ENCODE measurements around the gene GPC6.

The GPC6 gene

DNA sequence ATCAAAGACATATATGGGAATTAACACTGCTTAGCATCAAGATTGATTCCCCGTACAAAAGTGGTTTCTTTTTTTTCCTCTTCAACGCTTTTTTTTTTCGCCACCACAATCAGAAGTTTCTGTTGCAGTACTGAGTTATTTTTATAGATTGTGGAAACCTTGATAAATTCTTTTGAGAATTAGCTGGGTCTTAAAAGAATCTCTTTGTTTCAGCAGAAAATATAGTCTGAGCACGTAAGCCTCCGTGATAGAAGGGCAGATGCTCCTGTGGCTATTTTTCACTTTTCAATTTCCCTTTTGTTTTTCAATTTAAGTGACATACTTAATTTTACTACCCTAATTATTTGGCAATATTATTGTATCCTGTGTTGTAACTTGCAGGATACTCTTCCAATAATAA is 721.0 kb downstream of the GPC6 start (continued):
- TF ChIP-seq ZNF624 (tag by site-specific recombination; IDR thresholded peaks at IDR 0.05) (no peak), ZNF248 (tag by site-specific recombination; IDR thresholded peaks at IDR 0.05) (no peak), SP7 (tag by site-specific recombination; IDR thresholded peaks at IDR 0.05) (no peak), ZNF664 (tag by site-specific recombination; IDR thresholded peaks at IDR 0.05) (no peak)
- TF ChIP-seq, protein P1, sequence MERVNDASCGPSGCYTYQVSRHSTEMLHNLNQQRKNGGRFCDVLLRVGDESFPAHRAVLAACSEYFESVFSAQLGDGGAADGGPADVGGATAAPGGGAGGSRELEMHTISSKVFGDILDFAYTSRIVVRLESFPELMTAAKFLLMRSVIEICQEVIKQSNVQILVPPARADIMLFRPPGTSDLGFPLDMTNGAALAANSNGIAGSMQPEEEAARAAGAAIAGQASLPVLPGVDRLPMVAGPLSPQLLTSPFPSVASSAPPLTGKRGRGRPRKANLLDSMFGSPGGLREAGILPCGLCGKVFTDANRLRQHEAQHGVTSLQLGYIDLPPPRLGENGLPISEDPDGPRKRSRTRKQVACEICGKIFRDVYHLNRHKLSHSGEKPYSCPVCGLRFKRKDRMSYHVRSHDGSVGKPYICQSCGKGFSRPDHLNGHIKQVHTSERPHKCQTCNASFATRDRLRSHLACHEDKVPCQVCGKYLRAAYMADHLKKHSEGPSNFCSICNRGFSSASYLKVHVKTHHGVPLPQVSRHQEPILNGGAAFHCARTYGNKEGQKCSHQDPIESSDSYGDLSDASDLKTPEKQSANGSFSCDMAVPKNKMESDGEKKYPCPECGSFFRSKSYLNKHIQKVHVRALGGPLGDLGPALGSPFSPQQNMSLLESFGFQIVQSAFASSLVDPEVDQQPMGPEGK (tag by site-specific recombination; IDR thresholded peaks at IDR 0.05), result no peak
- TF ChIP-seq, protein P2, sequence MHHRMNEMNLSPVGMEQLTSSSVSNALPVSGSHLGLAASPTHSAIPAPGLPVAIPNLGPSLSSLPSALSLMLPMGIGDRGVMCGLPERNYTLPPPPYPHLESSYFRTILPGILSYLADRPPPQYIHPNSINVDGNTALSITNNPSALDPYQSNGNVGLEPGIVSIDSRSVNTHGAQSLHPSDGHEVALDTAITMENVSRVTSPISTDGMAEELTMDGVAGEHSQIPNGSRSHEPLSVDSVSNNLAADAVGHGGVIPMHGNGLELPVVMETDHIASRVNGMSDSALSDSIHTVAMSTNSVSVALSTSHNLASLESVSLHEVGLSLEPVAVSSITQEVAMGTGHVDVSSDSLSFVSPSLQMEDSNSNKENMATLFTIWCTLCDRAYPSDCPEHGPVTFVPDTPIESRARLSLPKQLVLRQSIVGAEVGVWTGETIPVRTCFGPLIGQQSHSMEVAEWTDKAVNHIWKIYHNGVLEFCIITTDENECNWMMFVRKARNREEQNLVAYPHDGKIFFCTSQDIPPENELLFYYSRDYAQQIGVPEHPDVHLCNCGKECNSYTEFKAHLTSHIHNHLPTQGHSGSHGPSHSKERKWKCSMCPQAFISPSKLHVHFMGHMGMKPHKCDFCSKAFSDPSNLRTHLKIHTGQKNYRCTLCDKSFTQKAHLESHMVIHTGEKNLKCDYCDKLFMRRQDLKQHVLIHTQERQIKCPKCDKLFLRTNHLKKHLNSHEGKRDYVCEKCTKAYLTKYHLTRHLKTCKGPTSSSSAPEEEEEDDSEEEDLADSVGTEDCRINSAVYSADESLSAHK (tag by site-specific recombination; IDR thresholded peaks at IDR 0.05), result no peak

DNA sequence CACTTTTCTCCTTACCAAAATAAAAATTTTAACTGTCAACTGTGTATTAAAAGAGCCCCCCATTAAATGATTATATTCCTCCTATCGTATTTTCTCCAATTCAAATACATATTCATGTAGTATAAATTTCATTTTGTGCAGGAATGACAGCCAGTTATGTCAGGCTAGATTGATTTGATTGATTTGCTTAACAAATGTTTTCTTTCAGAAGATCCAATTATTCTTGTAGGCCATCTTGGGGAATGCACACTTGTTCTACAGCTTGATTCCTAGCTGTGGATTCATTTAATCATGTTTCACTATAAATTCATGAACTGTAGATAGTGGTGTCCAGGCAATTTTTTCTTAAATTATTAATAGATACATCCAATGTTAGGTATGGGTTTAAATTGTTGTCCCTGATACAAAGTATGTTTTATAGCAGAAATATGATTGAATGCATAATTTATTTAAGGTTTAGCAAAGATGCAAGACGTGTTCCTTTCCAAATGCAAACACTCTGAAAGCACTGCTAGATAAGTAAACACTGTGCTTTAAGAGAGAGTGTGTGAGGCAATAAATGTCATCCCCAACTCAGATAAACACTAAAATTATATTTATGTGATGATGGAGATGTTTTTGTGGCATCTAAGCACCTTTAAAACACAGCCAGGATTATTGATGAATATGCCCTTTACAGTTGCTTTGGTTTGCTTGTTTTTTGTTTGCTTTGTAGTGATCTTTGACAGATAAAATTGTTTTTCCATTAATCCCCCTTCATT is 721.7 kb downstream of the GPC6 start:
- Histone ChIP-seq H3K4me3 (ENCODE audit: low read depth, low read length) (no peak overlapping the region), H3K4me1 (ENCODE audit: control insufficient read depth, insufficient read depth, low read length) (no peaks in the 10 kb centered on the region), H3K27ac (ENCODE audit: extremely low read depth, low read depth, low read length) (no peak overlapping the region), H3K9me3 (ENCODE audit: control insufficient read depth, insufficient read depth, low read depth, low read length) (no peaks in the 10 kb centered on the region), H3K36me3 (ENCODE audit: control insufficient read depth in 2 of 2, insufficient read depth in 1 of 2, low read length in 2 of 2) (no peaks in the 10 kb centered on the region)
- ChIA-PET POLR2A (no interaction called here), CTCF (no interaction called here)
- TF ChIP-seq, protein P3, sequence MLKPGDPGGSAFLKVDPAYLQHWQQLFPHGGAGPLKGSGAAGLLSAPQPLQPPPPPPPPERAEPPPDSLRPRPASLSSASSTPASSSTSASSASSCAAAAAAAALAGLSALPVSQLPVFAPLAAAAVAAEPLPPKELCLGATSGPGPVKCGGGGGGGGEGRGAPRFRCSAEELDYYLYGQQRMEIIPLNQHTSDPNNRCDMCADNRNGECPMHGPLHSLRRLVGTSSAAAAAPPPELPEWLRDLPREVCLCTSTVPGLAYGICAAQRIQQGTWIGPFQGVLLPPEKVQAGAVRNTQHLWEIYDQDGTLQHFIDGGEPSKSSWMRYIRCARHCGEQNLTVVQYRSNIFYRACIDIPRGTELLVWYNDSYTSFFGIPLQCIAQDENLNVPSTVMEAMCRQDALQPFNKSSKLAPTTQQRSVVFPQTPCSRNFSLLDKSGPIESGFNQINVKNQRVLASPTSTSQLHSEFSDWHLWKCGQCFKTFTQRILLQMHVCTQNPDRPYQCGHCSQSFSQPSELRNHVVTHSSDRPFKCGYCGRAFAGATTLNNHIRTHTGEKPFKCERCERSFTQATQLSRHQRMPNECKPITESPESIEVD (tag by site-specific recombination; IDR thresholded peaks at IDR 0.05), result peak; percentile 73
- TF ChIP-seq, protein P4, sequence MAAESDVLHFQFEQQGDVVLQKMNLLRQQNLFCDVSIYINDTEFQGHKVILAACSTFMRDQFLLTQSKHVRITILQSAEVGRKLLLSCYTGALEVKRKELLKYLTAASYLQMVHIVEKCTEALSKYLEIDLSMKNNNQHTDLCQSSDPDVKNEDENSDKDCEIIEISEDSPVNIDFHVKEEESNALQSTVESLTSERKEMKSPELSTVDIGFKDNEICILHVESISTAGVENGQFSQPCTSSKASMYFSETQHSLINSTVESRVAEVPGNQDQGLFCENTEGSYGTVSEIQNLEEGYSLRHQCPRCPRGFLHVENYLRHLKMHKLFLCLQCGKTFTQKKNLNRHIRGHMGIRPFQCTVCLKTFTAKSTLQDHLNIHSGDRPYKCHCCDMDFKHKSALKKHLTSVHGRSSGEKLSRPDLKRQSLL (tag by site-specific recombination; IDR thresholded peaks at IDR 0.05), result no peak
- TF ChIP-seq ZNF175 (tag by site-specific recombination; IDR thresholded peaks at IDR 0.05), result no peak
- TF ChIP-seq ZNF544 (tag by site-specific recombination; IDR thresholded peaks at IDR 0.05), result no peak
- no peak for TF ChIP-seq ZNF311 (tag by site-specific recombination; IDR thresholded peaks at IDR 0.05; ENCODE audit: borderline replicate concordance)
- 0 out of 2 replicates have a peak, but pooled peaks have one; percentile 30 for TF ChIP-seq ZNF843 (tag by site-specific recombination; IDR thresholded peaks at IDR 0.05)
- TF ChIP-seq PRDM1 (tag by site-specific recombination; IDR thresholded peaks at IDR 0.05), result no peak
- no peak for TF ChIP-seq GLI2 (tag by site-specific recombination; IDR thresholded peaks at IDR 0.05; ENCODE audit: borderline replicate concordance, low read depth)
- no peak for TF ChIP-seq ZNF621 (tag by site-specific recombination; IDR thresholded peaks at IDR 0.05)
- peak; percentile 82 for TF ChIP-seq FEZF1 (tag by site-specific recombination; IDR thresholded peaks at IDR 0.05)
- no peak for TF ChIP-seq YY1 (tag by site-specific recombination; IDR thresholded peaks at IDR 0.05)
- no peak for TF ChIP-seq ZNF664 (tag by site-specific recombination; IDR thresholded peaks at IDR 0.05)
- no peak for TF ChIP-seq SCRT1 (tag by site-specific recombination; IDR thresholded peaks at IDR 0.05; ENCODE audit: borderline replicate concordance)
- no peak for TF ChIP-seq HOXD13 (CRISPR knock-in tag; IDR thresholded peaks at IDR 0.05; ENCODE audit: borderline replicate concordance)
- no peak for TF ChIP-seq ZNF133 (tag by site-specific recombination; IDR thresholded peaks at IDR 0.05)
- TF ChIP-seq ZBTB8A (tag by site-specific recombination; IDR thresholded peaks at IDR 0.05), result no peak
- TF ChIP-seq ZFP37 (tag by site-specific recombination; IDR thresholded peaks at IDR 0.05), result no peak
- TF ChIP-seq SCRT2 (tag by site-specific recombination; IDR thresholded peaks at IDR 0.05), result no peak
- no peak for TF ChIP-seq ZNF776 (tag by site-specific recombination; IDR thresholded peaks at IDR 0.05; ENCODE audit: borderline replicate concordance)
- no peak for TF ChIP-seq ZBTB21 (tag by site-specific recombination; IDR thresholded peaks at IDR 0.05)
- TF ChIP-seq SP3 (tag by site-specific recombination; IDR thresholded peaks at IDR 0.05), result no peak
- TF ChIP-seq ZNF549 (tag by site-specific recombination; IDR thresholded peaks at IDR 0.05), result no peak
- TF ChIP-seq, protein P5, sequence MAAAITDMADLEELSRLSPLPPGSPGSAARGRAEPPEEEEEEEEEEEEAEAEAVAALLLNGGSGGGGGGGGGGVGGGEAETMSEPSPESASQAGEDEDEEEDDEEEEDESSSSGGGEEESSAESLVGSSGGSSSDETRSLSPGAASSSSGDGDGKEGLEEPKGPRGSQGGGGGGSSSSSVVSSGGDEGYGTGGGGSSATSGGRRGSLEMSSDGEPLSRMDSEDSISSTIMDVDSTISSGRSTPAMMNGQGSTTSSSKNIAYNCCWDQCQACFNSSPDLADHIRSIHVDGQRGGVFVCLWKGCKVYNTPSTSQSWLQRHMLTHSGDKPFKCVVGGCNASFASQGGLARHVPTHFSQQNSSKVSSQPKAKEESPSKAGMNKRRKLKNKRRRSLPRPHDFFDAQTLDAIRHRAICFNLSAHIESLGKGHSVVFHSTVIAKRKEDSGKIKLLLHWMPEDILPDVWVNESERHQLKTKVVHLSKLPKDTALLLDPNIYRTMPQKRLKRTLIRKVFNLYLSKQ (tag by site-specific recombination; IDR thresholded peaks at IDR 0.05; ENCODE audit: borderline replicate concordance), result no peak
